Mucosa of rectum (tissue), 2 donors: ENCODE measurements around the gene RASAL3.

ENCODE experiments used
- H3K27ac ChIP-seq, 2 donors: one replicate each; pipeline ENCODE4 v1.7.0; 2013; ENCODE audit warnings: inconsistent platforms in 2 of 2, low read depth in 2 of 2, low read length in 2 of 2
- H3K27me3 ChIP-seq, 2 donors: one replicate each; pipeline ENCODE4 v1.7.0; 2013; ENCODE audit warnings: low read length in 2 of 2; ENCODE audit not compliant: control insufficient read depth in 2 of 2, insufficient read depth in 2 of 2
- H3K36me3 ChIP-seq, 2 donors: one replicate each; pipeline ENCODE4 v1.7.0; 2013; ENCODE audit warnings: low read length in 2 of 2; ENCODE audit not compliant: control insufficient read depth in 2 of 2, insufficient read depth in 2 of 2
- H3K4me1 ChIP-seq, 2 donors: one replicate each; pipeline ENCODE4 v1.7.0; 2013; ENCODE audit warnings: low read length in 2 of 2, mild to moderate bottlenecking in 1 of 2; ENCODE audit not compliant: control insufficient read depth in 2 of 2, insufficient read depth in 2 of 2
- H3K4me3 ChIP-seq, 2 donors: one replicate each; pipeline ENCODE4 v1.7.0; 2013; ENCODE audit warnings: low read length in 2 of 2
- H3K9ac ChIP-seq, 2 donors: one replicate each; pipeline ENCODE4 v1.7.0; 2013; ENCODE audit warnings: low read length in 2 of 2, low read depth in 1 of 2, mild to moderate bottlenecking in 1 of 2
- H3K9me3 ChIP-seq, 2 donors: one replicate each; pipeline ENCODE4 v1.7.0; 2013; ENCODE audit warnings: low read length in 2 of 2; ENCODE audit not compliant: control insufficient read depth in 2 of 2
- donor health status: healthy.
- donor health status: Normal muscosa, but diverticular disease.

RASAL3 gene

GRCh38 chr19:15426485-15427349 is 37.6 kb downstream of the RASAL3 start:
- Histone ChIP-seq H3K4me1 (peaks cover 10 to 12% of the 10 kb centered on the region in 2 donors), H3K4me3 (no peak overlapping the region), H3K27me3 (no peaks in the 10 kb centered on the region), H3K9ac (no peak overlapping the region), H3K27ac (no peak overlapping the region), H3K9me3 (no peaks in the 10 kb centered on the region), H3K36me3 (peaks cover 36 to 38% of the 10 kb centered on the region in 2 donors)

GRCh38 chr19:15425321-15425950 is 38.9 kb downstream of the RASAL3 start:
- no peak overlapping the region for H3K4me3 ChIP-seq
- H3K27me3 ChIP-seq = no peaks in the 10 kb centered on the region
- no peak overlapping the region for H3K9ac ChIP-seq
- no peaks in the 10 kb centered on the region for H3K4me1 ChIP-seq
- no peaks in the 10 kb centered on the region for H3K9me3 ChIP-seq
- no peak overlapping the region for H3K27ac ChIP-seq
- peaks cover 36 to 38% of the 10 kb centered on the region in 2 donors for H3K36me3 ChIP-seq

GRCh38 chr19:15424692-15425272 is 39.6 kb downstream of the RASAL3 start:
- H3K9me3 ChIP-seq = no peaks in the 10 kb centered on the region
- H3K27me3 ChIP-seq = no peaks in the 10 kb centered on the region
- H3K36me3 ChIP-seq = peaks cover 36 to 38% of the 10 kb centered on the region in 2 donors
- no peak overlapping the region for H3K9ac ChIP-seq
- peaks cover 0 to under 1% of the 10 kb centered on the region in 2 donors for H3K4me1 ChIP-seq
- H3K27ac ChIP-seq = no peak overlapping the region
- H3K4me3 ChIP-seq = no peak overlapping the region

- H3K36me3 ChIP-seq = peaks cover 36 to 38% of the 10 kb centered on the region in 2 donors
- H3K4me3 ChIP-seq = no peak overlapping the region
- H3K9me3 ChIP-seq = no peaks in the 10 kb centered on the region
- no peaks in the 10 kb centered on the region for H3K27me3 ChIP-seq
- H3K4me1 ChIP-seq = peaks cover 0 to 7% of the 10 kb centered on the region in 2 donors
- no peak overlapping the region for H3K9ac ChIP-seq
- no peak overlapping the region for H3K27ac ChIP-seq
Observed at GRCh38 chr19:15424121-15424520, 40.2 kb downstream of the RASAL3 start.

- Histone ChIP-seq H3K9me3 (no peaks in the 10 kb centered on the region), H3K4me1 (peaks cover under 1 to 7% of the 10 kb centered on the region in 2 donors), H3K9ac (no peak overlapping the region), H3K4me3 (no peak overlapping the region), H3K27me3 (no peaks in the 10 kb centered on the region), H3K27ac (peak overlapping the region in 1 of 2 donors; percentile 1), H3K36me3 (peaks cover 36 to 38% of the 10 kb centered on the region in 2 donors)
Observed at GRCh38 chr19:15423130-15423529, 41.2 kb downstream of the RASAL3 start.

- no peak overlapping the region for H3K9ac ChIP-seq
- no peaks in the 10 kb centered on the region for H3K27me3 ChIP-seq
- H3K4me1 ChIP-seq = peaks cover 7 to 12% of the 10 kb centered on the region in 2 donors
- peaks cover 32 to 38% of the 10 kb centered on the region in 2 donors for H3K36me3 ChIP-seq
- no peaks in the 10 kb centered on the region for H3K9me3 ChIP-seq
- H3K27ac ChIP-seq = no peak overlapping the region
- H3K4me3 ChIP-seq = no peak overlapping the region
Observed at GRCh38 chr19:15422296-15423075, 41.9 kb downstream of the RASAL3 start.

- no peak overlapping the region for H3K4me3 ChIP-seq
- H3K27ac ChIP-seq = no peak overlapping the region
- H3K27me3 ChIP-seq = no peaks in the 10 kb centered on the region
- no peaks in the 10 kb centered on the region for H3K9me3 ChIP-seq
- no peak overlapping the region for H3K9ac ChIP-seq
- peaks cover 26 to 34% of the 10 kb centered on the region in 2 donors for H3K36me3 ChIP-seq
- H3K4me1 ChIP-seq = peaks cover 13 to 16% of the 10 kb centered on the region in 2 donors
Observed at GRCh38 chr19:15421721-15422260, 42.6 kb downstream of the RASAL3 start.

GRCh38 chr19:15421136-15421695 is 43.1 kb downstream of the RASAL3 start:
- no peak overlapping the region for H3K27ac ChIP-seq
- peaks cover 13 to 16% of the 10 kb centered on the region in 2 donors for H3K4me1 ChIP-seq
- H3K9ac ChIP-seq = no peak overlapping the region

GRCh38 chr19:15419413-15420025 is 44.8 kb downstream of the RASAL3 start:
- Histone ChIP-seq H3K27ac (no peak overlapping the region), H3K9ac (peak overlapping the region; percentile 29 to 64), H3K27me3 (no peaks in the 10 kb centered on the region), H3K36me3 (peaks cover 20 to 22% of the 10 kb centered on the region in 2 donors), H3K4me1 (peaks cover 13 to 16% of the 10 kb centered on the region in 2 donors), H3K4me3 (peak overlapping the region; percentile 78 to 98), H3K9me3 (no peaks in the 10 kb centered on the region)

More at GRCh38 chr19:15421136-15421695, 43.1 kb downstream of the RASAL3 start:
- no peaks in the 10 kb centered on the region for H3K27me3 ChIP-seq
- no peaks in the 10 kb centered on the region for H3K9me3 ChIP-seq
- H3K36me3 ChIP-seq = peaks cover 21 to 29% of the 10 kb centered on the region in 2 donors
- H3K4me3 ChIP-seq = no peak overlapping the region
